ENCODE measurements around the gene SMIM32. TPM values are rescaled to one million over a fixed set of nuclear protein-coding genes. Genes with fewer than 3 reads are reported as not detected.

Gene SMIM32
- total RNA-seq, 1 donor from 2014 or later = 0.13 TPM

DNA sequence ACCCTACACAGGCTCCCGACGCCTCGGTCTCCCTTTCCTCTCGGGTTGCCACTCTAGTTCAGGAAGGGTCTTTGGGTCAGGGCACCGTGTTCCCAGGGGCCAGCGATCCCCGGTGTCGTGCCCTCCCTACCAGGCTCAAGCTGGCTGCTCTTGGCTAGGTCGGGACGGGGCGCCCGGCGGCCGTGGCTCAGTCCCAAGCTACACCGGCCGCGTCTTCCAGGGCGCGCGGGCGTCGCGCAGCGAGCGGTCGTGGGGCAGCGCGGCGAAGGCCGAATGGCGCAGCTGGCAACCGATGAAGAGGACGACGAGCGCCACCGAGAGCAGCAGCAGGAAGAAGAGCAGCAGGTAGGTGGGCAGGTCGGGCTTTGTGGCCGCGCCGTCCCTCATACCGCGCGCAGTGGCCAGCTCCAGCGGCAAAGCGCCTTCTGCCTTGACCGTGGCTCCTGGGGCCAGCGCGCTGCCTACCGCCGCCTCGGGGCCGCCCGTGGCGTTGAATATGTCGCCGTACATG, 892 bp downstream of the SMIM32 start:
- H3K27me3 ChIP-seq = peaks cover 62% of the 10 kb centered on the region

DNA sequence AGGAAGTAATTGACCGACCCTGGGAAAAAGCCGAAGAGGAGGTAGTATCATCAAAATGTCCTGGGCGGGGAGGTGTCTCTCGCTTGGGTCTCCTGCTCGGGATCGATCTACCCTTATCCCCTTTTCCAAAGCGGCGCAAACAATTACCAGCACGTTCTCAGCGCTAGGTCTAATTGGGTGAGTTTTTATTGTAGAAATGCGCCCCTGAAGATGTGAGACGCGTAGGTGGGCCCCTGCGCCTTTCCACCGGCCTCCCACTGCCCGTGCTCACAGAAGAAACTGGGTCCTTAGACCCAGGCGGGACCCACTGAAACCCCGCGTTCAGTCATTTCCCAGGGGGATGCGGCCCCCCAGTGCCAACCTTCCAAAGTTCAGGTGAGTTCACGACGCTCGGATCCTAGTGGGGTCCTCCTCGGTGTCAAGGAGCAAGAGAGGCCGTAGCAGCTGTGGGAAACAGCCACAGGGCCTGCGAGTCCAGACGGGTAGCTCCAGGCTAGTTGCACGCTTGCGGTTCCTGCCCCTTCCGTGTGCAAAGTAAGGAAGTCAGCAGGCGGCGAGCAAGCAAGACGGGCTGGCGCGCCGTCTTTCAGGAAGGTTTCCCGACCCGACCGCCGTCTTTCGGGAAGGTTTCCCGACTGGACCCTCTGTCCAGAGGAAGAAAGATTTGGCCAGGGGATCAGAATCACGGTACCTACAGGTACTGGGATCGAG, 1.5 kb downstream of the SMIM32 start:
- peak overlapping the region; percentile 78 for H3K4me3 ChIP-seq
- Mint-ChIP-seq H3K4me1 (peaks cover 21% of the 10 kb centered on the region), H3K4me3 (peak overlapping the region; percentile 80), H3K9me3 (no peaks in the 10 kb centered on the region), H3K27me3 (ENCODE audit: insufficient read depth, low read depth) (peaks cover 25% of the 10 kb centered on the region), H3K27ac (no peak overlapping the region), H3K36me3 (peaks cover 18% of the 10 kb centered on the region)
- peak overlapping the region; percentile 95 for H3K4me2 ChIP-seq
- no peaks in the 10 kb centered on the region for H3K79me2 ChIP-seq (ENCODE audit: low read depth)
- peak overlapping the region; percentile 78 for H2AFZ ChIP-seq (replicated peaks)
- H3K4me1 ChIP-seq = peaks cover 19% of the 10 kb centered on the region
- no peak overlapping the region for H3K9ac ChIP-seq
- H3K9me3 ChIP-seq (ENCODE audit: low read depth) = no peaks in the 10 kb centered on the region
- no peak for TF ChIP-seq EZH2phosphoT487 (IDR thresholded peaks at IDR 0.05)
- TF ChIP-seq, protein P1, sequence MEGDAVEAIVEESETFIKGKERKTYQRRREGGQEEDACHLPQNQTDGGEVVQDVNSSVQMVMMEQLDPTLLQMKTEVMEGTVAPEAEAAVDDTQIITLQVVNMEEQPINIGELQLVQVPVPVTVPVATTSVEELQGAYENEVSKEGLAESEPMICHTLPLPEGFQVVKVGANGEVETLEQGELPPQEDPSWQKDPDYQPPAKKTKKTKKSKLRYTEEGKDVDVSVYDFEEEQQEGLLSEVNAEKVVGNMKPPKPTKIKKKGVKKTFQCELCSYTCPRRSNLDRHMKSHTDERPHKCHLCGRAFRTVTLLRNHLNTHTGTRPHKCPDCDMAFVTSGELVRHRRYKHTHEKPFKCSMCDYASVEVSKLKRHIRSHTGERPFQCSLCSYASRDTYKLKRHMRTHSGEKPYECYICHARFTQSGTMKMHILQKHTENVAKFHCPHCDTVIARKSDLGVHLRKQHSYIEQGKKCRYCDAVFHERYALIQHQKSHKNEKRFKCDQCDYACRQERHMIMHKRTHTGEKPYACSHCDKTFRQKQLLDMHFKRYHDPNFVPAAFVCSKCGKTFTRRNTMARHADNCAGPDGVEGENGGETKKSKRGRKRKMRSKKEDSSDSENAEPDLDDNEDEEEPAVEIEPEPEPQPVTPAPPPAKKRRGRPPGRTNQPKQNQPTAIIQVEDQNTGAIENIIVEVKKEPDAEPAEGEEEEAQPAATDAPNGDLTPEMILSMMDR (IDR thresholded peaks at IDR 0.05) = no peak
- no peak for TF ChIP-seq EZH2 (IDR thresholded peaks at IDR 0.05)
- H3F3A ChIP-seq (ENCODE audit: low read depth) = peaks cover 18% of the 10 kb centered on the region
- peaks cover 32% of the 10 kb centered on the region for H4K20me1 ChIP-seq (ENCODE audit: low read depth)
- H3K27me3 ChIP-seq = peaks cover 62% of the 10 kb centered on the region
- no peak overlapping the region for H3K27ac ChIP-seq
- H3K36me3 ChIP-seq = no peaks in the 10 kb centered on the region
- DNase-seq (ENCODE audit: low spot score) = peak; percentile 68

More for the DNA sequence above, 892 bp downstream of the SMIM32 start:
- H3K27me3 Mint-ChIP-seq (ENCODE audit: insufficient read depth, low read depth) = peaks cover 25% of the 10 kb centered on the region
- peak overlapping the region; percentile 80 for H3K4me3 Mint-ChIP-seq
- Histone ChIP-seq H2AFZ (replicated peaks) (peak overlapping the region; percentile 78), H3K27ac (no peak overlapping the region), H3F3A (ENCODE audit: low read depth) (peaks cover 18% of the 10 kb centered on the region), H3K4me3 (peak overlapping the region; percentile 78), H3K9ac (no peak overlapping the region), H3K9me3 (ENCODE audit: low read depth) (no peaks in the 10 kb centered on the region), H3K4me1 (peaks cover 19% of the 10 kb centered on the region), H3K36me3 (no peaks in the 10 kb centered on the region), H3K4me2 (peak overlapping the region; percentile 95), H4K20me1 (ENCODE audit: low read depth) (peaks cover 32% of the 10 kb centered on the region), H3K79me2 (ENCODE audit: low read depth) (no peaks in the 10 kb centered on the region)
- H3K4me1 Mint-ChIP-seq = peaks cover 23% of the 10 kb centered on the region
- peak; percentile 33 for DNase-seq (ENCODE audit: low spot score)
- no peak overlapping the region for H3K27ac Mint-ChIP-seq
- no peaks in the 10 kb centered on the region for H3K9me3 Mint-ChIP-seq
- peak; percentile 91 for TF ChIP-seq EZH2phosphoT487 (IDR thresholded peaks at IDR 0.05)
- TF ChIP-seq EZH2 (IDR thresholded peaks at IDR 0.05) = peak; percentile 98
- TF ChIP-seq, protein P1 (IDR thresholded peaks at IDR 0.05) = no peak
- H3K36me3 Mint-ChIP-seq = peaks cover 18% of the 10 kb centered on the region

- H3K4me3 ChIP-seq = no peak overlapping the region
- peaks cover 18% of the 10 kb centered on the region for H3K36me3 Mint-ChIP-seq
- H3K4me1 Mint-ChIP-seq = peaks cover 16% of the 10 kb centered on the region
- DNase-seq (ENCODE audit: low spot score) = no peak
- H3K9me3 Mint-ChIP-seq = no peaks in the 10 kb centered on the region
- H3K27me3 Mint-ChIP-seq (ENCODE audit: insufficient read depth, low read depth) = peaks cover 25% of the 10 kb centered on the region
- peaks cover 62% of the 10 kb centered on the region for H3K27me3 ChIP-seq
- no peak overlapping the region for H3K27ac Mint-ChIP-seq
- H3K79me2 ChIP-seq (ENCODE audit: low read depth) = no peaks in the 10 kb centered on the region
- peaks cover 18% of the 10 kb centered on the region for H3F3A ChIP-seq (ENCODE audit: low read depth)
- no peak overlapping the region for H3K27ac ChIP-seq
- peaks cover 32% of the 10 kb centered on the region for H4K20me1 ChIP-seq (ENCODE audit: low read depth)
- H3K4me3 Mint-ChIP-seq = peak overlapping the region; percentile 80
- peaks cover 19% of the 10 kb centered on the region for H3K4me1 ChIP-seq
- no peak for TF ChIP-seq EZH2phosphoT487 (IDR thresholded peaks at IDR 0.05)
- no peak for TF ChIP-seq EZH2 (IDR thresholded peaks at IDR 0.05)
- TF ChIP-seq, protein P1 (IDR thresholded peaks at IDR 0.05) = no peak
- H3K36me3 ChIP-seq = no peaks in the 10 kb centered on the region
- H3K4me2 ChIP-seq = peak overlapping the region; percentile 95
- no peak overlapping the region for H2AFZ ChIP-seq (replicated peaks)
- H3K9me3 ChIP-seq (ENCODE audit: low read depth) = no peaks in the 10 kb centered on the region
- H3K9ac ChIP-seq = no peak overlapping the region
Measured at GRCh38 chr5:136190904-136191303, 2.1 kb downstream of the SMIM32 start.

All from neural progenitor cell (in vitro differentiated cells).